ENCODE data around the gene TMEM234. TPM values are rescaled to one million over a fixed set of nuclear protein-coding genes. Genes with fewer than 3 reads are reported as not detected.

Gene TMEM234
- total and polyA plus RNA-seq, 2 of the 13 experiments (the other 11 are each of a cell fraction or from before 2014, with no cell fraction given), result 6.1 to 9.0 TPM

DNA sequence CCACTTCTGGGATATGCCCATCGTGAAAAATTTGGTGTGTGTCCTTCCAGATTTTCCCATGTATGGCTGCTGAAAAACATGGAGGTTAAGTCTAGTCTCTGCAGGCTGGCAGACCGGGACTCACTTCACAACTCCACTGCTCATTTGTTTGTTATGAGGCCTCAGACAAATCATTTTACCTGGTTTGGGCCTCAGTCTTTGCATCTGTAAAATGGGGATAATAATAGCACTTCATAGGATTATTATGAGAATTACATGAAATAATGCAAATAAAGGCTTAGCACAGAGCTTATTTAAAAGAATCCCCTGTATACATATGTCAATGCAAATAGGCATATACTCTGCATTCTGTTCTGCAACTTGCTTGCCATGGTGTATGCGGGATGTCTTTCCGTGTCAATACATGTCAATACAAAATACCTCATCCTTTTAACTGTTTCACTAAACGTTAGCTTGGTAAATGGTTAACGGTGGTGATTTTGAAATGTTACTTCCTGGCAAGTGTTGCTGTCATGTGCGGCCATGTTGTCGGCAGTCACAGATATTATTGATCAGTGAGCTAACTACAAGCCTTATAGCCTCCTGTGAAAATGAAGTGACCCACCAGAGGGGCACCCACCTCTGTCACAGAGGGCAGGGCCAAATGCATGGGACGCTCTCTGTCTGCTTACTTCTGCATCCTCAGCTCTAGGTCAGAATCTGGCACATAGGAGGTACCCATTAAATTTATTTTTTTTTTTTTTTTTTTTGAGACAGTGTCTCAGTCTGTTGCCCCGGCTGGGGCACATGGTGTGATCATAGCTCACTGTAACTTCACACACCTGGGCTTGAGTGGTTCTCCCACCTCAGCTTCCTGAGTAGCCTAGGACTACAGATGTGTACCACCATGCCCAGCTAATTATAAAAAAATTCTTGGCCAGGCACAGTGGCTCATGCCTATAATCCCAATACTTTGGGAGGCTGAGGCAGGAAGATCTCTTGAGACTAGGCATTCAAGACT is 33.2 kb upstream of the TMEM234 start (continued):
- TF ChIP-seq ARNTL (CRISPR knock-in tag; IDR thresholded peaks at IDR 0.05) (0 out of 2 replicates have a peak, but pooled peaks have one; percentile 35), ONECUT2 (CRISPR knock-in tag; IDR thresholded peaks at IDR 0.05) (peak; percentile 55; the same call in 1 of the 2 replicates), CHCHD3 (CRISPR knock-in tag; IDR thresholded peaks at IDR 0.05) (no peak), CEBPB (IDR thresholded peaks at IDR 0.05; ENCODE audit: borderline replicate concordance, low read depth, low read length) (peak; percentile 69; the same call in 1 of the 2 replicates), RBFOX2 (IDR thresholded peaks at IDR 0.05; ENCODE audit: low read depth, low read length) (no peak), ZHX1 (CRISPR knock-in tag; IDR thresholded peaks at IDR 0.05; ENCODE audit: low read depth) (peak; percentile 64; the same call in 1 of the 2 replicates), GABPB1 (CRISPR knock-in tag; IDR thresholded peaks at IDR 0.05) (peak; percentile 42; the same call in 1 of the 2 replicates), MXI1 (IDR thresholded peaks at IDR 0.05; ENCODE audit: borderline replicate concordance, low read depth, low read length) (peak; percentile 65; the same call in 1 of the 3 replicates), MIER3 (CRISPR knock-in tag; IDR thresholded peaks at IDR 0.05; ENCODE audit: borderline replicate concordance) (peak; percentile 73; the same call in 1 of the 2 replicates), ZNF570 (CRISPR knock-in tag; IDR thresholded peaks at IDR 0.05; ENCODE audit: borderline replicate concordance) (no peak), FOXJ3 (CRISPR knock-in tag; IDR thresholded peaks at IDR 0.05; ENCODE audit: borderline replicate concordance) (no peak), HCFC1 (IDR thresholded peaks at IDR 0.05; ENCODE audit: low read depth, low read length) (no peak), KAT8 (CRISPR knock-in tag; IDR thresholded peaks at IDR 0.05) (peak; percentile 69; the same call in 1 of the 2 replicates), SALL1 (CRISPR knock-in tag; IDR thresholded peaks at IDR 0.05) (peak; percentile 40), KDM1A (CRISPR knock-in tag; IDR thresholded peaks at IDR 0.05) (peak; percentile 85), SOX5 (CRISPR knock-in tag; IDR thresholded peaks at IDR 0.05; ENCODE audit: borderline replicate concordance) (0 out of 2 replicates have a peak, but pooled peaks have one; percentile 41)
- TF ChIP-seq, protein P1, sequence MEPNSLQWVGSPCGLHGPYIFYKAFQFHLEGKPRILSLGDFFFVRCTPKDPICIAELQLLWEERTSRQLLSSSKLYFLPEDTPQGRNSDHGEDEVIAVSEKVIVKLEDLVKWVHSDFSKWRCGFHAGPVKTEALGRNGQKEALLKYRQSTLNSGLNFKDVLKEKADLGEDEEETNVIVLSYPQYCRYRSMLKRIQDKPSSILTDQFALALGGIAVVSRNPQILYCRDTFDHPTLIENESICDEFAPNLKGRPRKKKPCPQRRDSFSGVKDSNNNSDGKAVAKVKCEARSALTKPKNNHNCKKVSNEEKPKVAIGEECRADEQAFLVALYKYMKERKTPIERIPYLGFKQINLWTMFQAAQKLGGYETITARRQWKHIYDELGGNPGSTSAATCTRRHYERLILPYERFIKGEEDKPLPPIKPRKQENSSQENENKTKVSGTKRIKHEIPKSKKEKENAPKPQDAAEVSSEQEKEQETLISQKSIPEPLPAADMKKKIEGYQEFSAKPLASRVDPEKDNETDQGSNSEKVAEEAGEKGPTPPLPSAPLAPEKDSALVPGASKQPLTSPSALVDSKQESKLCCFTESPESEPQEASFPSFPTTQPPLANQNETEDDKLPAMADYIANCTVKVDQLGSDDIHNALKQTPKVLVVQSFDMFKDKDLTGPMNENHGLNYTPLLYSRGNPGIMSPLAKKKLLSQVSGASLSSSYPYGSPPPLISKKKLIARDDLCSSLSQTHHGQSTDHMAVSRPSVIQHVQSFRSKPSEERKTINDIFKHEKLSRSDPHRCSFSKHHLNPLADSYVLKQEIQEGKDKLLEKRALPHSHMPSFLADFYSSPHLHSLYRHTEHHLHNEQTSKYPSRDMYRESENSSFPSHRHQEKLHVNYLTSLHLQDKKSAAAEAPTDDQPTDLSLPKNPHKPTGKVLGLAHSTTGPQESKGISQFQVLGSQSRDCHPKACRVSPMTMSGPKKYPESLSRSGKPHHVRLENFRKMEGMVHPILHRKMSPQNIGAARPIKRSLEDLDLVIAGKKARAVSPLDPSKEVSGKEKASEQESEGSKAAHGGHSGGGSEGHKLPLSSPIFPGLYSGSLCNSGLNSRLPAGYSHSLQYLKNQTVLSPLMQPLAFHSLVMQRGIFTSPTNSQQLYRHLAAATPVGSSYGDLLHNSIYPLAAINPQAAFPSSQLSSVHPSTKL (CRISPR knock-in tag; IDR thresholded peaks at IDR 0.05), result peak; percentile 76
- TF ChIP-seq, protein P2, sequence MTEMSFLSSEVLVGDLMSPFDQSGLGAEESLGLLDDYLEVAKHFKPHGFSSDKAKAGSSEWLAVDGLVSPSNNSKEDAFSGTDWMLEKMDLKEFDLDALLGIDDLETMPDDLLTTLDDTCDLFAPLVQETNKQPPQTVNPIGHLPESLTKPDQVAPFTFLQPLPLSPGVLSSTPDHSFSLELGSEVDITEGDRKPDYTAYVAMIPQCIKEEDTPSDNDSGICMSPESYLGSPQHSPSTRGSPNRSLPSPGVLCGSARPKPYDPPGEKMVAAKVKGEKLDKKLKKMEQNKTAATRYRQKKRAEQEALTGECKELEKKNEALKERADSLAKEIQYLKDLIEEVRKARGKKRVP (CRISPR knock-in tag; IDR thresholded peaks at IDR 0.05), result peak in 1 of 2 experiments; percentile 51; a peak in 1 of 4 replicates
- TF ChIP-seq, protein P3, sequence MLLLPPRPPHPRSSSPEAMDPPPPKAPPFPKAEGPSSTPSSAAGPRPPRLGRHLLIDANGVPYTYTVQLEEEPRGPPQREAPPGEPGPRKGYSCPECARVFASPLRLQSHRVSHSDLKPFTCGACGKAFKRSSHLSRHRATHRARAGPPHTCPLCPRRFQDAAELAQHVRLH (CRISPR knock-in tag; IDR thresholded peaks at IDR 0.05; ENCODE audit: borderline replicate concordance, low read depth), result no peak
- TF ChIP-seq, protein P4, sequence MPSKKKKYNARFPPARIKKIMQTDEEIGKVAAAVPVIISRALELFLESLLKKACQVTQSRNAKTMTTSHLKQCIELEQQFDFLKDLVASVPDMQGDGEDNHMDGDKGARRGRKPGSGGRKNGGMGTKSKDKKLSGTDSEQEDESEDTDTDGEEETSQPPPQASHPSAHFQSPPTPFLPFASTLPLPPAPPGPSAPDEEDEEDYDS (CRISPR knock-in tag; IDR thresholded peaks at IDR 0.05), result peak; percentile 41
